Hepatocyte (in vitro differentiated cells): Measurements from ENCODE around the gene MAPK8IP1. TPM values are rescaled to one million over a fixed set of nuclear protein-coding genes. Genes with fewer than 3 reads are reported as not detected.

ENCODE experiments used
- DNase-seq: peaks from one replicate; pipeline ENCODE4 v3.0.0-alpha.2; 2016; ENCODE audit warnings: low spot score
- H2AFZ ChIP-seq: fragments of 200-600 bp; sonication (generic); 2 replicates; pipeline ENCODE4 v1.6.0; 2016; ENCODE audit warnings: antibody characterized with exemption, mild to moderate bottlenecking
- H3K27ac ChIP-seq: fragments of 200-600 bp; sonication (generic); 2 replicates; pipeline ENCODE4 v1.5.1; 2016; ENCODE audit warnings: mild to moderate bottlenecking
- H3K27me3 ChIP-seq: fragments of 200-600 bp; sonication (generic); 2 replicates; pipeline ENCODE4 v1.6.1; 2016
- H3K36me3 ChIP-seq: fragments of 200-600 bp; sonication (generic); replicated peaks from 2 replicates; pipeline ENCODE4 v1.5.1; 2016; ENCODE audit warnings: low read depth; ENCODE audit not compliant: insufficient read depth
- H3K4me1 ChIP-seq: fragments of 200-600 bp; sonication (generic); 2 replicates; pipeline ENCODE4 v1.5.1; 2016; ENCODE audit warnings: mild to moderate bottlenecking, moderate library complexity; ENCODE audit not compliant: insufficient read depth
- H3K4me2 ChIP-seq: fragments of 200-600 bp; sonication (generic); 2 replicates; pipeline ENCODE4 v1.6.0; 2016
- H3K4me3 ChIP-seq: fragments of 200-600 bp; sonication (generic); 2 replicates; pipeline ENCODE4 v1.5.1; 2016; ENCODE audit warnings: mild to moderate bottlenecking
- H3K79me2 ChIP-seq: fragments of 200-600 bp; sonication (generic); 2 replicates; pipeline ENCODE4 v1.6.0; 2017; ENCODE audit warnings: mild to moderate bottlenecking
- H3K9me2 ChIP-seq: fragments of 200-600 bp; sonication (generic); replicated peaks from 2 replicates; pipeline ENCODE4 v1.6.0; 2017; ENCODE audit warnings: mild to moderate bottlenecking; ENCODE audit not compliant: insufficient read depth
- H3K9me3 ChIP-seq: fragments of 200-600 bp; sonication (generic); 2 replicates; pipeline ENCODE4 v1.5.1; 2016; ENCODE audit warnings: low read depth, mild to moderate bottlenecking
- H4K20me1 ChIP-seq: fragments of 200-600 bp; sonication (generic); 2 replicates; pipeline ENCODE4 v1.6.0; 2016; ENCODE audit warnings: mild to moderate bottlenecking; ENCODE audit not compliant: insufficient read depth, poor library complexity, severe bottlenecking
- CTCF ChIP-seq: fragments of 200-600 bp; sonication (generic); IDR thresholded peaks from 2 replicates; pipeline ENCODE4 v1.5.1; 2016; ENCODE audit warnings: antibody characterized with exemption, mild to moderate bottlenecking; ENCODE audit not compliant: poor library complexity
- EZH2 ChIP-seq: fragments of 200-600 bp; sonication (generic); IDR thresholded peaks from 2 replicates; pipeline ENCODE4 v1.6.1; 2016; ENCODE audit warnings: antibody characterized with exemption, mild to moderate bottlenecking, borderline replicate concordance
- EZH2phosphoT487 ChIP-seq: fragments of 200-600 bp; sonication (generic); IDR thresholded peaks from one replicate; pipeline ENCODE4 v1.6.1; 2018; ENCODE audit warnings: antibody characterized with exemption, mild to moderate bottlenecking, low read depth, moderate library complexity; ENCODE audit not compliant: unreplicated experiment, severe bottlenecking
- WGBS: methylation state at CpG from one replicate; pipeline ENCODE4 v1.1.6; 2016; ENCODE audit warnings: low lambda C conversion rate; ENCODE audit errors: missing lambda C conversion rate; 5-methylcytosine and 5-hydroxymethylcytosine counted together
- polyA plus RNA-seq: library from polyadenylated mRNA; unstranded; fragments of >200 nt; fragmentation: Nextera tagmentation; extraction: Ambion mirVana; gene quantifications from 2 replicates; pipeline ENCODE4 v1.2.1, GENCODE V29; 2016
- total RNA-seq: library from RNA; depleted of rRNA; stranded (reverse); fragments of >200 nt; gene quantifications from 2 replicates; pipeline ENCODE4 v1.2.3, GENCODE V29; 2014

MAPK8IP1 gene
- total and polyA plus RNA-seq, 2 experiments from 2014 or later, result 7.2 to 7.6 TPM

DNA sequence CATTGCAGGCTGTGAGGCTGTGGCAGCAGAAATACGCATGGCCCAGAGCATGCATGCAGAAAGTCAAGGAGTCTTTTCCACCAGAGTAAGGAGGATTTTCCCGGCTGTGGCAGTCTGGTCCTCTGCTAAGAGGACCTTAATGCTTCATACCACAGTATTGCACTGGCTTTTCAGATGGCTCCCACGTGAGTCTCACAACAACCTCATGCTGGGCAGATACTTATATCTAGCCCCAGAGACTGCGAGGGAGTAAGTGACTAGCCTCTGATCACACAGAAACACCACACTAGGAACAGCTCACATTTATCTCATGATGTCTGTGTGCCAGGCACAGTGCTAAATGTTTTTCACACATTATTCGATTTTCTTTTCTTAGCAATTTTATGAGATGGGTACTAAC is 30.1 kb upstream of the MAPK8IP1 start:
- DNase-seq, result no peak
- H3K36me3 ChIP-seq, result no peaks in the 10 kb centered on the region
- H3K4me1 ChIP-seq, result peaks cover 22% of the 10 kb centered on the region
- H3K4me2 ChIP-seq, result no peak overlapping the region
- TF ChIP-seq EZH2 (no peak), CTCF (no peak), EZH2phosphoT487 (no peak)
- peaks cover 74% of the 10 kb centered on the region for H3K79me2 ChIP-seq
- H3K9me2 ChIP-seq, result no peaks in the 10 kb centered on the region
- H2AFZ ChIP-seq, result no peak overlapping the region
- no peak overlapping the region for H3K4me3 ChIP-seq
- H3K9me3 ChIP-seq, result no peaks in the 10 kb centered on the region
- no peaks in the 10 kb centered on the region for H3K27me3 ChIP-seq
- H3K27ac ChIP-seq, result peak overlapping the region; percentile 26
- WGBS, result 76% methylated on average over 5 of the region's 5 CpGs
- H4K20me1 ChIP-seq, result peaks cover 57% of the 10 kb centered on the region

- 87% methylated on average over 6 of the region's 6 CpGs for WGBS
- Histone ChIP-seq H3K79me2 (peaks cover 66% of the 10 kb centered on the region), H3K27me3 (no peaks in the 10 kb centered on the region), H2AFZ (no peak overlapping the region), H3K9me2 (no peaks in the 10 kb centered on the region), H3K4me1 (peaks cover 21% of the 10 kb centered on the region), H3K36me3 (no peaks in the 10 kb centered on the region), H3K4me3 (no peak overlapping the region), H3K27ac (peak overlapping the region; percentile 61), H3K4me2 (no peak overlapping the region), H3K9me3 (no peaks in the 10 kb centered on the region), H4K20me1 (peaks cover 50% of the 10 kb centered on the region)
- TF ChIP-seq EZH2, result no peak
- TF ChIP-seq EZH2phosphoT487, result no peak
- no peak for TF ChIP-seq CTCF
- DNase-seq, result no peak
These were observed 29.4 kb upstream of the MAPK8IP1 start for GRCh38 chr11:45856044-45856468.

DNA sequence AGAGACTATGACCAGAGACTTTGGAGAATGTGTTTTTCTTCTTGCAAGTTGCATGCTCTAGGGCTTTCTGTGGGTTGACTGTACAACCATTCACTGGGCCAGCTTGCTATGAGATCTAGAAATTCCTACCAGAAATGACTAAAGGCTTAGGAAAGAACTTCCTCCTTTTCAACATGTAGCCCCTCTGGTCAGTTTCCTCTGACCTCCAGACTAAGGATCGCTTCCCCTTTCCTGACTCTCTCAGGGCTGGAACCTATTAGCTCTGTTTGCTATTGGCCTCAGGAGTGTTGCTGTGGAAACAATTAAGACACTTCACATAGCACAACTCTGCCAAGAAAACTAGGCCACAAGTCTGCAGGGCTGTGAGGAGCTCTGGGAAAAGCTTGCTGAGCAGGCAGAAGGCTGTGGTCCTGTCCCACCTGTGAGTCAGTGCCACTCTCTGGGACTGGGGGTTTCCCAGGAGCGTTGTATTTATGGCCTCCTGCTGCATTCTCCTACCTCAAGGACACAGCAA is 27.4 kb upstream of the MAPK8IP1 start:
- no peaks in the 10 kb centered on the region for H3K36me3 ChIP-seq
- peak overlapping the region; percentile 79 for H3K27ac ChIP-seq
- WGBS, result 65% methylated on average over 2 of the region's 2 CpGs
- TF ChIP-seq CTCF (no peak), EZH2phosphoT487 (no peak), EZH2 (no peak)
- H3K27me3 ChIP-seq, result no peaks in the 10 kb centered on the region
- DNase-seq, result peak; percentile 58
- H3K4me1 ChIP-seq, result peaks cover 21% of the 10 kb centered on the region
- no peaks in the 10 kb centered on the region for H3K9me3 ChIP-seq
- H3K4me2 ChIP-seq, result no peak overlapping the region
- H3K4me3 ChIP-seq, result no peak overlapping the region
- H3K79me2 ChIP-seq, result peaks cover 47% of the 10 kb centered on the region
- no peak overlapping the region for H2AFZ ChIP-seq
- H4K20me1 ChIP-seq, result peaks cover 32% of the 10 kb centered on the region
- H3K9me2 ChIP-seq, result no peaks in the 10 kb centered on the region
